GM12873 (cell line): ENCODE results near the gene CGN.

Source experiments
- TF ChIP-seq, protein P1 (sequence below): IDR thresholded peaks from 2 replicates; pipeline ENCODE4 v1.5.1; 2012; ENCODE audit warnings: low read depth, mild to moderate bottlenecking, moderate library complexity, low read length, control low read depth; ENCODE audit not compliant: insufficient read depth; ENCODE audit errors: missing control alignments

CGN gene

DNA sequence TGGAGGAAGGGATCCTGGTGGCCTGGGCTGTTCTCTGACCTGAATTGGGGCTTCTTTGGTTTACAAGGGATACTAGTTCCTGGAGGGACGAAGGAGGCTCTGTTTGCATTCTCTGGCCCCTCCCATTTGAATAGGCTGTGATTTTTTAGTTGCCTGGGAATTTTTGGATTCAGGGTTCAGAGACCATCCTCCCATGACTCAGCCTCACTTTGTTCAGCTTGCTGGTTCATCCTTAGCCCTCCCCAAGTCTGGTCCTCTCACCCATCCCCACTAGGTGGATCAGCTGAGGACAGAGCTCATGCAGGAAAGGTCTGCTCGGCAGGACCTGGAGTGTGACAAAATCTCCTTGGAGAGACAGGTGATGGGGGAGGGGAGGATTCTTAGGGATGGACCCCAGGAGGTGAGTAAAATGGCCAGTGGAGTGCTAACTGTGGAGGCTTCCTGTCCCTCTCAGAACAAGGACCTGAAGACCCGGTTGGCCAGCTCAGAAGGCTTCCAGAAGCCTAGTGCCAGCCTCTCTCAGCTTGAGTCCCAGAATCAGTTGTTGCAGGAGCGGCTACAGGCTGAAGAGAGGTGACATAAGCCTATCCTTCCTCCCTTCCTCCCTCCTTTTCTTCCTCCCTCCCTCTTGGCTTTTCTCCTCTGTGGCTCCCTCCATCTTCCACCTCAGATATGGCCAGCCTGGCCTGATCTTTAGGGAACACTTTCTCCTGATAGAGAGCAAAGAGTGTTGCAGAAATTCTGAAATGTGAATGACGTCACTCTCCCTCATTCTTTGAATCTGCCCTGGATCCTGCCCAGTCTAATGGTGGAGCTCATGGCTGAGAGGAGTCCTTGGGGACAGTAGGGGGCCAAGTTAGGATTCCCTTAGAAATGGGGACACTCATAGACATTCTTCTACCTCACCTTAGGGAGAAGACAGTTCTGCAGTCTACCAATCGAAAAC, 24.4 kb downstream of the CGN start:
- TF ChIP-seq, protein P1, sequence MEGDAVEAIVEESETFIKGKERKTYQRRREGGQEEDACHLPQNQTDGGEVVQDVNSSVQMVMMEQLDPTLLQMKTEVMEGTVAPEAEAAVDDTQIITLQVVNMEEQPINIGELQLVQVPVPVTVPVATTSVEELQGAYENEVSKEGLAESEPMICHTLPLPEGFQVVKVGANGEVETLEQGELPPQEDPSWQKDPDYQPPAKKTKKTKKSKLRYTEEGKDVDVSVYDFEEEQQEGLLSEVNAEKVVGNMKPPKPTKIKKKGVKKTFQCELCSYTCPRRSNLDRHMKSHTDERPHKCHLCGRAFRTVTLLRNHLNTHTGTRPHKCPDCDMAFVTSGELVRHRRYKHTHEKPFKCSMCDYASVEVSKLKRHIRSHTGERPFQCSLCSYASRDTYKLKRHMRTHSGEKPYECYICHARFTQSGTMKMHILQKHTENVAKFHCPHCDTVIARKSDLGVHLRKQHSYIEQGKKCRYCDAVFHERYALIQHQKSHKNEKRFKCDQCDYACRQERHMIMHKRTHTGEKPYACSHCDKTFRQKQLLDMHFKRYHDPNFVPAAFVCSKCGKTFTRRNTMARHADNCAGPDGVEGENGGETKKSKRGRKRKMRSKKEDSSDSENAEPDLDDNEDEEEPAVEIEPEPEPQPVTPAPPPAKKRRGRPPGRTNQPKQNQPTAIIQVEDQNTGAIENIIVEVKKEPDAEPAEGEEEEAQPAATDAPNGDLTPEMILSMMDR: no peak

DNA sequence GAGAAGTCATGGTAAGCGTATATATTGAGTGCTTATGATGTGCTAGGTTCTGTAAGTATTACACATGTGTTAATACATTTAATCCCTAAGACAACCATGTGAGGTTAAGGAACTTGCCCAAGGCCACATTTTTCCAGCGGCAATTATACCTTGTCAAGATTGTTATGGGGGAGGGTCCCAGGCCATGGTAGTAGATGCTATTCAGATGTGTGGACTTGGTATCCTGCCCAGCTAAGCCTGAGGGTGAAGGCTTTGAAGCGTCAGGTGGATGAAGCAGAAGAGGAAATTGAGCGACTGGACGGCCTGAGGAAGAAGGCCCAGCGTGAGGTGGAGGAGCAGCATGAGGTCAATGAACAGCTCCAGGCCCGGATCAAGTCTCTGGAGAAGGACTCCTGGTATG, 25.3 kb downstream of the CGN start:
- TF ChIP-seq, protein P1: no peak

DNA sequence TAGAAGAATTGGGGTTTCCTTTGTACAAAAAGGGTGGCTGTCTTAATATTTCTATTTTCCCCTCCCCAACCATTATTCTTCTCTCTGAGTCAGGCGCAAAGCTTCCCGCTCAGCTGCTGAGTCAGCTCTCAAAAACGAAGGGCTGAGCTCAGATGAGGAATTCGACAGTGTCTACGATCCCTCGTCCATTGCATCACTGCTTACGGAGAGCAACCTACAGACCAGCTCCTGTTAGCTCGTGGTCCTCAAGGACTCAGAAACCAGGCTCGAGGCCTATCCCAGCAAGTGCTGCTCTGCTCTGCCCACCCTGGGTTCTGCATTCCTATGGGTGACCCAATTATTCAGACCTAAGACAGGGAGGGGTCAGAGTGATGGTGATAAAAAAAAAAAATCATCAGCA, 25.9 kb downstream of the CGN start:
- TF ChIP-seq, protein P1: no peak

DNA sequence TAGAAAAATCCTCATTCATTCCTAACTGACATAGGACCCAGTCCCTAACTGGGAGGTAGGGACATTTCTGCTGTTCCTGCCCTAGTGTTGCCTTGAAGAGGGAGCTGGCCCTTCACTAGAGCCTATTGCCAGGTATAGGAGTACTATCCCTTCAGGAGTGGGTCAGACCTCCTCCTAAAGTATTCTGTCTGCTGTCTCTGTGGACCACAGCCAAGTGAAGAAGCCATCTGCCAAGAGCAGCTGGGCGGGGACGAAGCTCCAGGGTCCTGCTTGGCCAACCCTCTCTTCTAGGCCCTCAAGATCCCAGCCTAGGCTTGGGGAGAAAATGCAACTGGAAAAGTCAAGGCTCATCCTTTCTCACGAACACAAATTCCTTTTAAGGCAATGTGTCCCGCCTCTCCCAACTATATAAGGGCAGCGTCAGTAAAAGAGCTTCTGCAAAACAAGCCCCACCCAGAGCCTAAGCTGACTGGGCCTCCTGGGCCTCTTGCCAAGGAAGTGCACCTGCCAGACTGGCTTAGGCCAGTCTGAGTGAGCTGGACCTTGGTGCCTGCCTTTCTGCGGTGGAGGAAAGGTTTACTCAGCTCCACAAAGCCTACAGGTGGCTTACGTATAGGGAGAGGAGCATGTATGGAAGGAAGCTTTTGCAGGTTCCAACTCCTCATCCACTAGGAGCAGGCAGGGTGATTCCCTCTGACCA, 28.3 kb downstream of the CGN start:
- TF ChIP-seq, protein P1: no peak

DNA sequence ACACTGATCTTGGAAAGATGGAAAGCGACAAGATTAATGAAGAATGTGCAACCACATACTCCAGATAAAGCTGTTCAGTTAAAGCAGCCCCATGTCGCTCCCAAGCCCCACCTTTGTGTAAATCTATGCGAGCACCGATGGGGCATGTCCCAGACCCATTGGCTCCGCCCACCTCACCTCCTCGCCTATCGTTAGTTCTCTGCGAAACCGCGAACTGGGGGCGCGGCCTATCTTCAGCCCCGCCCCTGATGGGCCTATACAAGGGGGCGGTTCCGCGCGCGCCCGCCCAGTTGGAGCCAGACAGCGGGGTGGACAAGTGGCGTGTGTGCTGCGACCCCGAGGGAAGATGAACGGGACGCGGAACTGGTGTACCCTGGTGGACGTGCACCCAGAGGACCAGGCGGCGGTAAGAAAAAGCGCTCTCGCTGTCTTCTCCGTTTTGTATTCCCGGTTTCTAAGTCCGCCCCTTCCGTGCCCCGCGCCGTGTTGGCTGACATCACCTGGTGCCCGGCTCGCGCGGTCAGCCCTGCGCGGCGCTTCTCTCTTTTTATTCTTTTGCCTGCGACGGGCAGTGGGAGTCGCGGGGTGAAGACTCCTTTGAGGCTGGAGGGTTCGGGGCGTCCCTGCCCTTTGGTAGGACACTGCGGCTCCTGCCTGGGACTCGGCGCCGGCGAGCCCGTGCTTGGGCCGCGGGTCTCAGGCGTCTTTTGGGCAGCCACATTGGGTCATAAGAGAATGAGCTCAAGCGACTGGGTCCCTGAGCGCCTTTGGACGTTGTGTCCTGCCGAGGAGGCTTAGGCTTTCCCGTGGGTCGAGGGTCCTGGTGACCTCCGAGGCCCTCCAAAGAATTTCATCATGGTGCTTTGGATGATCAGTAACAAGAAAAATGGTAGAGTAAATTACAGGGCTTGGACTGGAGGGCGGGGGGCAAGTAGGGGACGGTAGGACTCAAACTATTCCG, 29.1 kb downstream of the CGN start, which contains the start of gene TUFT1:
Gene TUFT1 (plus strand): TSS at position 289 of the 961 bp plus-strand sequence. CDS start 58 bp downstream, at position 347.
- TF ChIP-seq, protein P1: no peak

DNA sequence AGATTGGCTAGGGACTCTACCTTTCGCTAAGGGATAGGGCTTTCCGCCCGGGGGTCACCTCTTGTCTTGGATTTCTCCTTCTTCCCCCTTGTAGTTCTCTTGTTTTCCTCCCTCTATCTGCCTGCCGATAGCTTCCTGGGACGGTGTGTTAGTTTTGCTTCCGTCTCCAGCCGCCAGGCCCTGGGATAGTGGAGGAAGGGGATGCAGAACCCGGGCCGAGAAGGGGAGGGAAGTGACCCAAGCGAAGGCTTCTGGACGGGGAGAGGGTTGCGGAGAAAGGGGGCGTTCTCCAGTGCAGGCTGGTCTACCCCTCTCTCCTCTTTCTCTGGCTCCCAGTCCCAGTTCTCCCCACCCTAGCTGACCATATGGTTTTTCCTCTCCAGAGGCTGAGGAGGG, 29.8 kb downstream of the CGN start:
- TF ChIP-seq, protein P1: no peak

DNA sequence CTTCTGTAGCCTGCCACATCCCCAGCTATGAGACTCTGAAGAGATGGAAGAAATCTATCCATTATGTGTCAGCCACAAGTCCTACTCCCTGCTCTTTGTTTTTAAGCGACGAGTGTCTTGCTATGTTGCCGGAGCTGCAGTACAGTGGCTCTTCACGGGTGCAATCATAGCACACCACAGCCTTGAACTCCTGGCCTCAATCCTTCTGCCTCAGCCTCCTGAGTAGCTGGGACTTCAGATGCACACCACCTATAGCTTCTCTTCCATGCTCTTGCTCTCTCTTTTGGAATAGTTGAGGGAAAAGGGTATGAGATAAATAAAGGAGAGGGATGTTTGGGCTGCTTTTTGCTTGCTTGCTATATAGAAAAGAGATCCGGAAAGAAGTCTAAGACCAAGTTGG, 30.6 kb downstream of the CGN start:
- TF ChIP-seq, protein P1: no peak
